Fibroblast of peridontal ligament (primary cell): Measurements from ENCODE around the gene WIPF1.

Experiments
- DNase-seq: peaks from one replicate; pipeline ENCODE4 v3.0.0-alpha.2; 2010; ENCODE audit errors: extremely low read depth

The WIPF1 gene

DNA sequence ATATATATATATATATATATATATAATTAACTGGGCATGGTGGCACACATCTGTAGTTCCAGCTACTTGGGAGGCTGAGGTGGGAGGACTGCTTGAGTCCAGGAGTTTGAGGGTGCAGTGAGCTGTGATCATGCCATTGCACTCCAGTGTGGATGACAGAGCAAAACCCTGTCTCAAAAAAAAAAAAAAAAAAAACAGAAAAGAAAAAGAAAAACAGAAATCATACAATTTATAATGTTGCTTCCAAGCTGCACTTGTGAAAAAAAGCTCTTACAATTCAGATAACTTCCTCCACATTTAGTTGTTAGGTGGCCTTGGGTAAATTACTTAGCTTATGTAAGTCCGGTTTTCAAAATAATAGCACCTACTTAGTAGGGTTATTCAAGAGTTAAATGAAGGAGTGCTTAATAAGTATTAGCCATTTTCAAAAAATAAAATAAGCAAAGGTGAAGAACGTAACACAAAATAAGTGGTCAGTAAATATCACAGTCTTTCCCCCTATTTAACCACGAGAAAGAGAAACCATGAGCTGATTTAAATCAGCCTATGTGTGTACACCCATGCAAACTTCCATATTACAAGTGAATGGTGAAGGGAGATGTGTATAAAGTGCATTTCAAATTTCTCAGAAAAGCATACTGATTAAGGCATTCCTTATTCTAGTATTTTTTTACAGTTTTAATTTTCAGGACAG, 2.3 kb downstream of the WIPF1 start:
- DNase-seq, result no peak

GRCh38 chr2:174594456-174594855, 3.1 kb downstream of the WIPF1 start:
- no peak for DNase-seq

GRCh38 chr2:174593574-174594203, 3.9 kb downstream of the WIPF1 start:
- DNase-seq, result peak; percentile 90

GRCh38 chr2:174593041-174593440, 4.6 kb downstream of the WIPF1 start:
- no peak for DNase-seq

GRCh38 chr2:174591740-174592139, 5.9 kb downstream of the WIPF1 start:
- no peak for DNase-seq

DNA sequence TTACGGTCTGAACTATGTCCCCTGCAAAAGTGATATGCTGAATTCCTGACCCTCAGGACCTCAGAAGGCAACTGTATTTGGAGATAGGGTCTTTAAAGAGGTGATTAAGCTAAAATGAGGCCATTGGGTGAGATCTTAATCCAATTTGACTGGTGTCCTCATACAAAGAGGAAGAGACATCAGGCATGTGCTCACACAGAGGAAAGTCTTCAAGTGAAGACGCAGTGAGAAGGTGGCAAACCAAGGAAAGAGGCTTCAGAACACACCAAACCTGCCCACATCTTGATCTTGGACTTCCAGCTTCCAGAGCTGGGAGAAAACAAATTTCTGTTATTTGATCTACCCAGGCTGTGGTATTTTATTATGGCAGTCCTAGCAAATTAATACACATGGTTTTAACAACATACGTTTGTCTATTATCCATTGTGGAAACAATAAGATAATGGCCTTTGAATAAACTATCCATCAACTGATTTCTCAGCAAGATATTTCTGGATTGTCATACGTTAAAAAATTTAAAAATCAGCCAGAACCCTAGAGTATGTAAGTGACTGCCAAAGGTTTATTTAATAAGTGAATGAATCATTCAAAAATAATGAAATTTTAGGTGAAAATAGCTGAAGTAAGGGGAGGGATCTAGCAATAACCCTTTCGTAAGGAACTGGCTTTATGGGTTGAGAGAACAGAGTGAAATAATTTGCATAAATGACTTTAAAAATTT, 6.5 kb downstream of the WIPF1 start:
- peak; percentile 49 for DNase-seq

DNA sequence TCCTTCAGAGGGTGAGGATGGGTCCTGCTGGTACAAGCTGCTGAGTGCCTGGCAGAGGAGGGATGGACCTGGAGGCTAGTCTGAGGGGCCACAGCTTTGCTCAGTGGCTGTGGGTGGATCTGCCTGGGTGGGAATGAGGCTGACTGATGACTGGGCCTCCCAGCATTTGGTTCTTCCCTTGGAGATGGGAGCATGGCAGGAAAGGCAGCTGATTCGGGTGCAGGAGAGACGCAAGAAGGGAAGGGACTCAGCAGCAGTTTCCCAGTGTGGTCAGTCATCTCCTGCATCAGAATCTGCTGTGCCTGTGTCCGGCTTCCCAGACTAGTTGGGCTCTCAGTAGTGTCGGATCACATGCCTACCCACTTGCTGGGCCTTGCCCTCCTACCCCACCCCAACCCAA, 7.3 kb downstream of the WIPF1 start:
- DNase-seq, result no peak

DNA sequence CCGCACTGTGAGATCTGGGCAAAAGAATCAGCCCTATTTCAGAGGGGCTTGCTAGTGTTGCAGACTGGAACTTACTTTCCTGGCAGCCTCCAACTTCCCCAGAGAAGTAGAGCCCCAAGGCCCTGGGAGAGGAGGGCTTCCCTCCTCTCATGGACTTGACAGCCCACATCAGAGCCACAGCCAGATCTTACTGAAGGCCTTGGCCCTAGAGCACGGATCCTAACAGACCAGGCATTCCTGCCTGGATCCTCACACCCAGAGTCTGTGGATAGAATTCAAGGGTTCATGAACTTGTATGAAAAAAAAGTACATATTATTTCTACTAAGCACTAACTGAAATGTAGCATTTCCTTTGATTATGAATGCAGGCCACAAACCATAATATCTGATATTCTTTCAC, 8.3 kb downstream of the WIPF1 start:
- DNase-seq, result no peak

- DNase-seq, result no peak
Measured at GRCh38 chr2:174588463-174588862, 9.1 kb downstream of the WIPF1 start.

- DNase-seq, result no peak
Measured at GRCh38 chr2:174587579-174587978, 10.0 kb downstream of the WIPF1 start.

DNA sequence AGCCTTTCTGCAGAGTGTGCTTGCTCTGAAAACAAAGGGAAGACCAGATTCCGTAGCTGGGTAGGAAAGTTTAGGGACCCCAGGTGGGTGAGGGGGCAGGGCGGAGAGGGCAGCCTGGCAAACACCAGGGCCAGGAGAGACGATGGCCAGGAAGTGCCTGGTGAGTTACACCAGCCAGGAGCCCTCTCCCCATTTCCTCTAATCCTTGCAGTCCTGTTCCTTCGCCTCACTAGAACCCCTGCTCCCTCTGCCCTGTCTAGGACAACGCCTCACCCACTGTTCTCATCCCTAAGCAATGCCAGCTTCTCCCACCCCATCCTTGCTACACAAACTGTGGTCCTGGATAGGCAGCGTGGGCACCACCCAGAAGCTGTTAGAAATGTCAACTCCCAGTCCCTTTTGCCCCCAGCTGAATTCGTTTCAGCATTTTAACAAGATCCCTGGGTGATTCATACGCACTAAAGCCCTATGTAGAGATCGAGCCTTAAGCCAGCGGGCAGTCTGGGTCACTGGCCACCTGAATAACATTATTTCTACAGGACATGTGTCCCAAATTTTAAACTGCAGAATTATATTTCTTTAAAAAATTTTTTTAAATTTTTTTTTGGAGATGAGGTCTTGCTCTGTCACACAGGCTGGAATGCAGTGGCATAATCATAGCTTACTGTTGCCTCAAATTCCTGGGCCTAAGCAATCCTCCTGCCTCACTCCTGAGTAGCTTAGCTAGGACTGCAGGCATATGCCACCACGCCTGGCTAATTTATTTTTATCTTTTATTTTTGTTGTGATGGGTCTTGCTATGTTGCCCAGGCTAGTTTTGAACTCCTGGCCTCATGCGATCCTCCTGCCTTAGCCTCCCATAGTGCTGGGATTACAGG, 10.9 kb downstream of the WIPF1 start:
- peak; percentile 46 for DNase-seq

- no peak for DNase-seq
Measured at GRCh38 chr2:174585657-174586252, 11.8 kb downstream of the WIPF1 start.

GRCh38 chr2:174585146-174585545, 12.5 kb downstream of the WIPF1 start:
- DNase-seq, result no peak

GRCh38 chr2:174581491-174581890, 16.1 kb downstream of the WIPF1 start:
- no peak for DNase-seq

DNA sequence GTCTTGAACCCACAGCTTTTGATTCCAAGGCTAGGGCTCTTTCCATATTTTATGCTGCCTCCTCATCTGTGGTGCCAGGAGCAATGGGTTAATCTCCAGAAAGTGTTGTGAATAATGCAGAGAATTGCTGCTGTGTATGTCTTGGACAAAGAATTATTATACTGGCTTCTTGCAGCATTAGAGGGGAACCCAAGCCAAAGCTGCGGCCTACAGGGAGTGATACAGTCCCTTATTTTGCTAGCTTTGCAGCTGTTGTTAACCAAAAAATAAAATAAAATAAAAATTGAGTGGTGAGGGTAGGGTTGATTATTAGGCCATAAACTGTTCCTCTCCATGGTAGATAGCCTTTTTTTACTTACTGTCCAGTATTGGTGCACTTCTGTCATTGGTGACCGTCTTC, 16.7 kb downstream of the WIPF1 start:
- DNase-seq, result no peak

- peak; percentile 85 for DNase-seq
Measured at GRCh38 chr2:174577967-174578589, 19.5 kb downstream of the WIPF1 start.

DNA sequence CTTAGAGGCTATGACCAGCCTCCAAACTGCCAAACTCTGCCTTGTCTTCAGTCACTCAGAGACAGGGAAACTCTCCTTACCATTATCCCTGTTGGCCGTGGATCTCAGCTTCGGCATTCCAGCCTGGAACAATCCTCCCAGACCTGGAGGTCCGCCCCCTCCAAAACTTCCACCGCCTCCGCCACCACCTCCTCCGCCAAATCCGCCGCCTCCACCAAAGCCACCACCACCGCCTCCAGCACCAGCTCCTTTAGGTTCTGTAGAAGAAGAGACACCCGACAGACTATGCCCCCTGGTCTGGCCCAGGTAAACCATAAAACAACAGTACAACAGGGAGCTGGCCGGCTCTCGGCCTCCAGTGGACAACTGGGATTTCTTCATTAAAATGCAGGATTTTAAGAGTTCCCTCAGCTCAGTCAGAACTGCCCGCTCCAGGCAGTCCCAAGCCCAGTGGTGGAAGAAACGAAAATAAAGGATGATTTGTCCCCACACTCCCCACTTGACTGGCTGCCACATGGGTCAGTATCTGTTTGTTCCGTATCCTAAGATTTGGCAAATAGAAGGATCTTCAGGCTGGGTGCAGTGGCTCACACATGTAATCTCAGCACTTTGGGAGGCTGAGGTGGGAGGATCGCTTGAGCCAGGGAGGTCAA, 22.4 kb downstream of the WIPF1 start:
- no peak for DNase-seq

GRCh38 chr2:174574657-174575056, 22.9 kb downstream of the WIPF1 start:
- DNase-seq, result no peak

GRCh38 chr2:174573621-174574081, 24.0 kb downstream of the WIPF1 start:
- DNase-seq, result no peak

GRCh38 chr2:174572556-174572955, 25.0 kb downstream of the WIPF1 start:
- no peak for DNase-seq
